ENCODE data around the gene LAMA5. TPM values are rescaled to one million over a fixed set of nuclear protein-coding genes. Genes with fewer than 3 reads are reported as not detected.

The LAMA5 gene
- total and polyA plus RNA-seq, 2 experiments from 2014 or later: 162 to 168 TPM

DNA sequence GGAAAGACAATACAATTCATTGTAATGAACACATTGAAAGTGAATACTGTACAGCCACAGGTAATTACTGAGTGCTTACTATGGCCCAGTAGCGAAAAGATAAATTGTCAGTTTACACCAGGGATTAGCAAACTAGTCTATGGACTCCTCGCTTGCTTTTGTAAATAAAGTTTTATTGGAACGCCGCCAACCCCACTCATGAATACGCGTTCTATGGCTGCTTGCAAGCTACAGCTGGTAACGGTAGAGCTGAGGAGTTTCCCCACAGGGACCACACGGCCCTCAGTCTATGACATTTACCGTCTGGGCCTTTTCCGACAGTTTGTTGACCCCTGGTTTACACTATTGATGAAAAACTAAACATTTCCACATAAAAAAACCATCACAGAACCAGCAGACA is 24.2 kb downstream of the LAMA5 start:
- Histone ChIP-seq H3K27me3 (no peaks in the 10 kb centered on the region), H3K27ac (no peak overlapping the region), H3K4me1 (ENCODE audit: low read depth) (no peaks in the 10 kb centered on the region), H3K36me3 (peaks cover 24% of the 10 kb centered on the region), H3K9me3 (ENCODE audit: low read depth) (no peaks in the 10 kb centered on the region), H3K4me3 (no peak overlapping the region)
- no peak for DNase-seq (ENCODE audit: low read depth in 1 of 2, low spot score in 1 of 2)
- TF ChIP-seq CTCF (IDR thresholded peaks at IDR 0.05; ENCODE audit: low read depth, low read length): no peak

DNA sequence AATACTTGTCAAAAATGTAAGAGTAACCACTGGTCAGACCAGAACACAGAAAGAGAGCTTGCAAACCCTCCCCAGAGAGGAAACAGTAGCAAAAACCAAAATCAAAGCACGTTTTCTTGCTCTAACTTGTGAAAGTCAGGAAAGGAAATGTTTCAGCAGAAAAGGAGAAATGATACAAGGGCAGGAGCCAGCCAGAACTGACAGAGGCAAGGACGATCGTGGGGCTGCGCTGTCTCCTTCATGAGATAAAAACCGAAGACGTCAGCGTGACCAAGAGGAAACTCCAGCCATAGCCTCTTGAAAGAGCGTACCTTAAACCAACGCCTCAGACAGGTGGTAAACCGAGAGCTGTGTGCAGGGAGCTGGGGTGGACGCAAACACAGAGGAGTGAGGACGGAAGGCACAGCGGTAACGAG is 27.5 kb downstream of the LAMA5 start:
- no peaks in the 10 kb centered on the region for H3K27me3 ChIP-seq
- no peak for DNase-seq (ENCODE audit: low read depth in 1 of 2, low spot score in 1 of 2)
- H3K9me3 ChIP-seq (ENCODE audit: low read depth): no peaks in the 10 kb centered on the region
- H3K27ac ChIP-seq: no peak overlapping the region
- peaks cover 29% of the 10 kb centered on the region for H3K36me3 ChIP-seq
- TF ChIP-seq CTCF (IDR thresholded peaks at IDR 0.05; ENCODE audit: low read depth, low read length): no peak
- H3K4me3 ChIP-seq: no peak overlapping the region
- no peaks in the 10 kb centered on the region for H3K4me1 ChIP-seq (ENCODE audit: low read depth)

DNA sequence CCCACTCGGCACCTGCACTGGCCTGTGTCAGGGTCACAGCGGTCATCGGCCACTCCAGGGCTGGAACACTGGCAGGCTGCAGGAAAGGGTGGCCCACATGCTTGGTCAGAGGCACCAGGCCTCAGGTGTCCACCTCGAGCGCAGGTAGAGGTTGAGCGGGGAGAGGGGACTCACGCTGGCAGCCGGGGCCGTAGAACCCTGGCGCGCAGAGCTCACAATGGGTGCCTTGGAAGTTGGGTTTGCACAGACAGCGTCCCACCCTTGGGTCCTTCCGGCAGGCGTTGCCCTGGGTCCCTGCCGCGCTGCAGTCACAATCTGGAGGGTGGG is 28.9 kb downstream of the LAMA5 start:
- peaks cover 32% of the 10 kb centered on the region for H3K36me3 ChIP-seq
- no peaks in the 10 kb centered on the region for H3K9me3 ChIP-seq (ENCODE audit: low read depth)
- no peaks in the 10 kb centered on the region for H3K27me3 ChIP-seq
- no peak for TF ChIP-seq CTCF (IDR thresholded peaks at IDR 0.05; ENCODE audit: low read depth, low read length)
- no peaks in the 10 kb centered on the region for H3K4me1 ChIP-seq (ENCODE audit: low read depth)
- no peak for DNase-seq (ENCODE audit: low read depth in 1 of 2, low spot score in 1 of 2)
- no peak overlapping the region for H3K4me3 ChIP-seq
- no peak overlapping the region for H3K27ac ChIP-seq

- no peaks in the 10 kb centered on the region for H3K9me3 ChIP-seq (ENCODE audit: low read depth)
- H3K4me1 ChIP-seq (ENCODE audit: low read depth): no peaks in the 10 kb centered on the region
- peaks cover 33% of the 10 kb centered on the region for H3K36me3 ChIP-seq
Measured at GRCh38 chr20:62337558-62338293, 29.4 kb downstream of the LAMA5 start.

GRCh38 chr20:62336775-62337557 is 30.1 kb downstream of the LAMA5 start:
- H3K9me3 ChIP-seq (ENCODE audit: low read depth): no peaks in the 10 kb centered on the region
- no peak for DNase-seq (ENCODE audit: low read depth in 1 of 2, low spot score in 1 of 2)
- H3K36me3 ChIP-seq: peaks cover 34% of the 10 kb centered on the region
- TF ChIP-seq CTCF (IDR thresholded peaks at IDR 0.05; ENCODE audit: low read depth, low read length): no peak
- no peak overlapping the region for H3K4me3 ChIP-seq
- H3K27me3 ChIP-seq: no peaks in the 10 kb centered on the region
- H3K4me1 ChIP-seq (ENCODE audit: low read depth): no peaks in the 10 kb centered on the region
- no peak overlapping the region for H3K27ac ChIP-seq

More at GRCh38 chr20:62337558-62338293, 29.4 kb downstream of the LAMA5 start:
- Histone ChIP-seq H3K27ac (no peak overlapping the region), H3K4me3 (no peak overlapping the region), H3K27me3 (no peaks in the 10 kb centered on the region)
- no peak for DNase-seq (ENCODE audit: low read depth in 1 of 2, low spot score in 1 of 2)
- no peak for TF ChIP-seq CTCF (IDR thresholded peaks at IDR 0.05; ENCODE audit: low read depth, low read length)
